HEK293 (cell line): ENCODE data around the gene TH.

ENCODE experiments used
- CTCF ChIA-PET: fragments of 350-600 bp; formaldehyde crosslinking; extraction: SDS; loops from one replicate; lab custom pipeline; 2021; ENCODE audit warnings: antibody characterized with exemption; lab: Yijun Ruan, JAX
- POLR2A ChIA-PET: fragments of 300-600 bp; formaldehyde crosslinking; extraction: SDS; loops from one replicate; lab custom pipeline; 2020; ENCODE audit warnings: antibody characterized with exemption, inconsistent platforms; lab: Yijun Ruan, JAX
- H3K27ac ChIP-seq: fragments of 200-500 bp; sonication (Bioruptor generic); 2 replicates; pipeline ENCODE4 v1.5.1; 2014; ENCODE audit warnings: low read depth, low read length, control low read depth, inconsistent platforms; ENCODE audit errors: extremely low read depth
- H3K36me3 ChIP-seq, 2 experiments: fragments of 200-500 bp in 1 of 2; sonication (Bioruptor generic) in 1 of 2; 1 replicate in 1 of 2; 2 replicates in 1 of 2; pipeline ENCODE4 v1.5.1; 2014 to 2017; ENCODE audit warnings: inconsistent platforms in 2 of 2, low read length in 2 of 2; ENCODE audit not compliant: control insufficient read depth in 2 of 2, insufficient read depth in 1 of 2
- H3K4me1 ChIP-seq: fragments of 200-500 bp; sonication (Bioruptor generic); 2 replicates; pipeline ENCODE4 v1.5.1; 2014; ENCODE audit warnings: mild to moderate bottlenecking, low read length, inconsistent platforms; ENCODE audit not compliant: control insufficient read depth, insufficient read depth
- H3K4me3 ChIP-seq: 2 replicates; pipeline ENCODE4 v1.5.1; 2011; ENCODE audit warnings: low read depth, mild to moderate bottlenecking, control low read depth, low read length, moderate library complexity
- H3K9me3 ChIP-seq: fragments of 200-500 bp; sonication (Bioruptor generic); 2 replicates; pipeline ENCODE4 v1.5.1; 2014; ENCODE audit warnings: low read depth, low read length, inconsistent platforms; ENCODE audit not compliant: control insufficient read depth, insufficient read depth
- ATF2 ChIP-seq: fragments of 450-650 bp; formaldehyde crosslinking; IDR thresholded peaks from 2 replicates; pipeline ENCODE4 v1.5.1; 2016; ENCODE audit warnings: missing biosample characterization, missing genetic modification characterization, low read depth
- GLIS1 ChIP-seq: fragments of 450-650 bp; formaldehyde crosslinking; IDR thresholded peaks from 2 replicates; pipeline ENCODE4 v1.5.1; 2016; ENCODE audit warnings: missing biosample characterization, missing genetic modification characterization
- ZBTB6 ChIP-seq: fragments of 450-650 bp; formaldehyde crosslinking; IDR thresholded peaks from 2 replicates; pipeline ENCODE4 v1.5.1; 2017; ENCODE audit warnings: missing biosample characterization, missing genetic modification characterization
- ZBTB8A ChIP-seq: fragments of 450-650 bp; formaldehyde crosslinking; IDR thresholded peaks from 2 replicates; pipeline ENCODE4 v1.5.1; 2016; ENCODE audit warnings: missing biosample characterization, missing genetic modification characterization
- ZFP37 ChIP-seq: fragments of 450-650 bp; formaldehyde crosslinking; IDR thresholded peaks from 2 replicates; pipeline ENCODE4 v1.5.1; 2016; ENCODE audit warnings: missing biosample characterization, missing genetic modification characterization
- ZIC2 ChIP-seq: fragments of 450-650 bp; formaldehyde crosslinking; IDR thresholded peaks from 2 replicates; pipeline ENCODE4 v1.5.1; 2016; ENCODE audit warnings: missing biosample characterization, missing genetic modification characterization
- ZNF132 ChIP-seq: fragments of 450-650 bp; formaldehyde crosslinking; IDR thresholded peaks from 2 replicates; pipeline ENCODE4 v1.5.1; 2017; ENCODE audit warnings: missing biosample characterization, missing genetic modification characterization, borderline replicate concordance
- ZNF19 ChIP-seq: fragments of 450-650 bp; formaldehyde crosslinking; IDR thresholded peaks from 2 replicates; pipeline ENCODE4; 2016; ENCODE audit warnings: missing biosample characterization, missing genetic modification characterization, low read depth
- ZNF473 ChIP-seq: fragments of 450-650 bp; formaldehyde crosslinking; IDR thresholded peaks from 2 replicates; pipeline ENCODE4 v1.5.1; 2017; ENCODE audit warnings: missing biosample characterization, missing genetic modification characterization
- ZNF48 ChIP-seq: fragments of 450-650 bp; formaldehyde crosslinking; IDR thresholded peaks from 2 replicates; pipeline ENCODE4 v1.5.1; 2016; ENCODE audit warnings: missing biosample characterization, missing genetic modification characterization
- ZNF529 ChIP-seq: fragments of 450-650 bp; formaldehyde crosslinking; IDR thresholded peaks from 2 replicates; pipeline ENCODE4 v1.5.1; 2017; ENCODE audit warnings: missing genetic modification characterization, missing biosample characterization; ENCODE audit not compliant: insufficient replicate concordance
- ZNF530 ChIP-seq: fragments of 450-650 bp; formaldehyde crosslinking; IDR thresholded peaks from 2 replicates; pipeline ENCODE4 v1.5.1; 2016; ENCODE audit warnings: low read depth, missing biosample characterization, missing genetic modification characterization
- ZNF549 ChIP-seq: fragments of 450-650 bp; IDR thresholded peaks from 2 replicates; pipeline ENCODE4 v1.5.1; 2018; ENCODE audit warnings: missing biosample characterization, missing genetic modification characterization, mild to moderate bottlenecking, inconsistent platforms, moderate library complexity
- ZNF561 ChIP-seq: fragments of 450-650 bp; IDR thresholded peaks from 2 replicates; pipeline ENCODE4 v1.5.1; 2018; ENCODE audit warnings: missing biosample characterization, missing genetic modification characterization, borderline replicate concordance
- ZNF596 ChIP-seq: fragments of 450-650 bp; IDR thresholded peaks from 2 replicates; pipeline ENCODE4 v1.5.0; 2018; ENCODE audit warnings: missing biosample characterization, mild to moderate bottlenecking, missing genetic modification characterization, moderate library complexity
- ZNF626 ChIP-seq: fragments of 450-650 bp; sonication (Bioruptor Pico); formaldehyde crosslinking; IDR thresholded peaks from 2 replicates; pipeline ENCODE4 v1.5.1; 2018; ENCODE audit warnings: missing biosample characterization, missing genetic modification characterization, inconsistent platforms
- ZNF670 ChIP-seq: fragments of 450-650 bp; formaldehyde crosslinking; IDR thresholded peaks from 2 replicates; pipeline ENCODE4 v1.5.1; 2016; ENCODE audit warnings: missing biosample characterization, missing genetic modification characterization, low read depth
- ZNF701 ChIP-seq: fragments of 450-650 bp; formaldehyde crosslinking; IDR thresholded peaks from 2 replicates; pipeline ENCODE4 v1.5.1; 2016; ENCODE audit warnings: missing biosample characterization, missing genetic modification characterization
- ZNF785 ChIP-seq: fragments of 450-650 bp; formaldehyde crosslinking; IDR thresholded peaks from 2 replicates; pipeline ENCODE4 v1.5.1; 2016; ENCODE audit warnings: missing biosample characterization, missing genetic modification characterization
- ZNF830 ChIP-seq: fragments of 450-650 bp; IDR thresholded peaks from 2 replicates; pipeline ENCODE4 v1.5.0; 2018; ENCODE audit warnings: missing biosample characterization, missing genetic modification characterization, low read depth, mild to moderate bottlenecking, moderate library complexity
- TF ChIP-seq, protein P1 (sequence below): IDR thresholded peaks from 2 replicates; pipeline ENCODE4 v1.6.1; 2011; ENCODE audit warnings: mild to moderate bottlenecking, low read depth, low read length, borderline replicate concordance
- TF ChIP-seq, protein P2 (sequence below): fragments of 450-650 bp; formaldehyde crosslinking; IDR thresholded peaks from 2 replicates; pipeline ENCODE4 v1.5.1; 2016; ENCODE audit warnings: missing biosample characterization, missing genetic modification characterization

TH gene

DNA sequence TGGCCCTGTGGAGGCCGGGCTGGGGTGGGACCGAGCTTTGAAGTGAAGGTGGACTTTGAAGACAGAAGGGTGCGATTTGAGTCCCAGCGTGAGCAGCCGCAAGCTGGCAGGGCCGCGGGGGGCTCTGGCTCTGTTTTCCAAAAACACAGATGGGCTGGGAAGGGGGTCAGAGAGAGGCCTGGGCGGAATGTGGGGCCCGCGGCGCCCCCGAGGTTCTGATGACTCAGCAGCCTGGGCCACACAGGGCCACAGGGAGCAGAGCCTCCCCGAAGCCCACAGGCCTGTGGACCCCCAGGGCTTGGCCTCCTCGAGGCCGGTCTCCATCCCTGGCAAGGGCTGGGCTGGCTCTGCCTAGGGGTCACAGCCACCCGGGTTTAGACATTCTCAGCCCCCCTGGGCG is 16.7 kb downstream of the TH start:
- Histone ChIP-seq H3K4me3 (no peak overlapping the region), H3K36me3 (no peaks in the 10 kb centered on the region), H3K27ac (no peak overlapping the region), H3K9me3 (no peaks in the 10 kb centered on the region), H3K4me1 (no peaks in the 10 kb centered on the region)
- TF ChIP-seq ZBTB6 (tag by site-specific recombination) (no peak), GLIS1 (tag by site-specific recombination) (peak; percentile 56), ZNF561 (no peak)
- TF ChIP-seq, protein P1, sequence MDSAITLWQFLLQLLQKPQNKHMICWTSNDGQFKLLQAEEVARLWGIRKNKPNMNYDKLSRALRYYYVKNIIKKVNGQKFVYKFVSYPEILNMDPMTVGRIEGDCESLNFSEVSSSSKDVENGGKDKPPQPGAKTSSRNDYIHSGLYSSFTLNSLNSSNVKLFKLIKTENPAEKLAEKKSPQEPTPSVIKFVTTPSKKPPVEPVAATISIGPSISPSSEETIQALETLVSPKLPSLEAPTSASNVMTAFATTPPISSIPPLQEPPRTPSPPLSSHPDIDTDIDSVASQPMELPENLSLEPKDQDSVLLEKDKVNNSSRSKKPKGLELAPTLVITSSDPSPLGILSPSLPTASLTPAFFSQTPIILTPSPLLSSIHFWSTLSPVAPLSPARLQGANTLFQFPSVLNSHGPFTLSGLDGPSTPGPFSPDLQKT = no peak
- ChIA-PET POLR2A (no interaction called here), CTCF (interaction anchor here (0.6 to 10.0 kb wide), 10 partner anchors 13 to 503 kb away, joined by 3 to 428 read pairs (median 10); partner anchors contain the start of genes H19 and TNNI2)

DNA sequence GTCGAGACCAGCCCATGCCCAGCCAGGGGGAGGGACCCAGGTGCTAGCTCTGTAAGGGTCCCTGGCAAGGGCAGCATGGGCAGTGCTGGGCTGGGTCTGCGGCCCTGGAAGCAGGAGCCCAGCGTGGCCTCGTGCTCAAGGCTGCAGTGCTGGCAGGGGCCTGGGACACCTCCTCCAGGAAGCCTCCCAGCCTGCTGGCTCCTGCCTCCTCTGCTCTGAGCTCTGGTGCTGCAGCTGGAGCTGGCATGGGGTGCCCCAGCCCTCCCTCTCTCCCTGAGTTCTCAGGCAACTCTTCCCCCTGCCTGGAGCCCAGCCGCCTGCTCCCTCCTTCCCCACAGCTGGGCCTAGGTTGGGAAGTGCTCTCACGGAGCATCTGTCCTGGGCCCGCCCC is 17.4 kb downstream of the TH start:
- POLR2A ChIA-PET = no interaction called here
- Histone ChIP-seq H3K9me3 (no peaks in the 10 kb centered on the region), H3K4me3 (no peak overlapping the region), H3K4me1 (no peaks in the 10 kb centered on the region), H3K36me3 (no peaks in the 10 kb centered on the region)
- no peak for TF ChIP-seq ZNF530 (tag by site-specific recombination)
- no peak for TF ChIP-seq ZNF19 (tag by site-specific recombination)
- TF ChIP-seq, all 188 proteins: peak for 0
- CTCF ChIA-PET = interaction anchor here (0.5 to 10.0 kb wide), 10 partner anchors 9 to 758 kb away, joined by 3 to 428 read pairs (median 6); no protein-coding TSS in a partner anchor
- no peak overlapping the region for H3K27ac ChIP-seq

GRCh38 chr11:2153581-2154194 is 17.9 kb downstream of the TH start:
- Histone ChIP-seq H3K36me3 (no peaks in the 10 kb centered on the region), H3K9me3 (no peaks in the 10 kb centered on the region), H3K4me3 (no peak overlapping the region), H3K4me1 (no peaks in the 10 kb centered on the region), H3K27ac (no peak overlapping the region)
- ChIA-PET POLR2A (no interaction called here), CTCF (interaction anchor here (0.5 to 10.0 kb wide), 14 partner anchors 10 to 757 kb away, joined by 3 to 428 read pairs (median 24); no protein-coding TSS in a partner anchor)
- TF ChIP-seq ZNF473 (tag by site-specific recombination) (no peak), ZNF596 (tag by site-specific recombination) (no peak), ATF2 (no peak), ZNF626 (no peak), ZNF132 (tag by site-specific recombination) (no peak), ZNF830 (tag by site-specific recombination) (no peak), ZNF785 (tag by site-specific recombination) (no peak), ZNF670 (tag by site-specific recombination) (no peak), ZNF48 (no peak), ZNF701 (tag by site-specific recombination) (no peak), ZNF549 (tag by site-specific recombination) (no peak), ZBTB8A (tag by site-specific recombination) (no peak), ZFP37 (no peak), ZIC2 (tag by site-specific recombination) (no peak), ZNF529 (tag by site-specific recombination) (no peak)
- TF ChIP-seq, protein P2, sequence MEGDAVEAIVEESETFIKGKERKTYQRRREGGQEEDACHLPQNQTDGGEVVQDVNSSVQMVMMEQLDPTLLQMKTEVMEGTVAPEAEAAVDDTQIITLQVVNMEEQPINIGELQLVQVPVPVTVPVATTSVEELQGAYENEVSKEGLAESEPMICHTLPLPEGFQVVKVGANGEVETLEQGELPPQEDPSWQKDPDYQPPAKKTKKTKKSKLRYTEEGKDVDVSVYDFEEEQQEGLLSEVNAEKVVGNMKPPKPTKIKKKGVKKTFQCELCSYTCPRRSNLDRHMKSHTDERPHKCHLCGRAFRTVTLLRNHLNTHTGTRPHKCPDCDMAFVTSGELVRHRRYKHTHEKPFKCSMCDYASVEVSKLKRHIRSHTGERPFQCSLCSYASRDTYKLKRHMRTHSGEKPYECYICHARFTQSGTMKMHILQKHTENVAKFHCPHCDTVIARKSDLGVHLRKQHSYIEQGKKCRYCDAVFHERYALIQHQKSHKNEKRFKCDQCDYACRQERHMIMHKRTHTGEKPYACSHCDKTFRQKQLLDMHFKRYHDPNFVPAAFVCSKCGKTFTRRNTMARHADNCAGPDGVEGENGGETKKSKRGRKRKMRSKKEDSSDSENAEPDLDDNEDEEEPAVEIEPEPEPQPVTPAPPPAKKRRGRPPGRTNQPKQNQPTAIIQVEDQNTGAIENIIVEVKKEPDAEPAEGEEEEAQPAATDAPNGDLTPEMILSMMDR (tag by site-specific recombination) = no peak
